Amniotic epithelial cell (primary cell): Measurements from ENCODE around the gene CGA.
A peak's percentile ranks its signal among the peaks of the same experiment; 100 is the strongest.

Experiments used
- DNase-seq: peaks from one replicate; pipeline ENCODE4 v3.0.0-alpha.2; 2010; ENCODE audit warnings: low read depth

Gene CGA

DNA sequence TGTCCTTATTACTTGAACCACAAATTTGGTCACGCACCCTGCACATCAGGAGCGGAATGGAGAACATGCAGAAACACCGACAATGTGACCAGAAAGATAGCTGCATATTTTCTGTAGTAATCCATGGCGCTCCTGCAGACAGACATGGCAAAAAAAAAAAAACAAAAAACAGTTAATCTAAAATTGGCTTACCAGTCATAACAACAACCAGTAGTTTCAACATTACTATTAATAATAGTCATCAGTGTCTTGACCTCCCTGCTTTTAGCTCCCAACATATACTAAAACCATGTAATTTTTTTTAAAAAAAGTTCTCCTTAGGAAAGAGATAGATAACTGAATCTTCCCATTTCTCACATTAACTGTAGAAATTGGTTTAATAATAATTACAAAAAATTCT lies 6.8 kb downstream of the CGA start:
- no peak for DNase-seq

DNA sequence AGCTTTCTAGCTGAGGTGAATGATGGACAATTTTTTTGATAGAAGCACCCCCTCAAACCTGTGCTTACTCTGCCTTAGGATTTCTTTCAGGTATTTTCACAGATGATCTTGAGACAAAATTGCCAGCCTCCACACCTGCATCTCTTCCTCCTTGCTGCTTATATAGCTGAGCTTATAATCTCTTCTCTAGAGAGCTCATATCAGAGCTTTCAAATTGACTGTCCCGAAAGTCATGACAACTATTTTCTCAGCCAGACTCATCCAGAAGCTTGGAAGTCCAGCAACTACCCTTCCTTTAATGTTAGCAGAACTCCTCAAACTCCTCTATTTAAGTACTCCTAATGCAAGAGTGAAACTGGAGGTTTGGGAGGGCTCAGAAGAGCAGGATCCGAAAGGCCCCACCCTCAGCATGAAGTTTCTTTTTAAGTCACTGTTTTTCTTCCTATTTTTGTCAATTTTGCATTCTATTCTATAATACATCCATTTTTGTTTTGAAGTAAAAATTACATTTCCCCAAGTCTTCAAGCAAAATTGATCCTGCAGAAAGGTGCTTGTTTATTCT lies 12.7 kb downstream of the CGA start:
- no peak for DNase-seq

DNA sequence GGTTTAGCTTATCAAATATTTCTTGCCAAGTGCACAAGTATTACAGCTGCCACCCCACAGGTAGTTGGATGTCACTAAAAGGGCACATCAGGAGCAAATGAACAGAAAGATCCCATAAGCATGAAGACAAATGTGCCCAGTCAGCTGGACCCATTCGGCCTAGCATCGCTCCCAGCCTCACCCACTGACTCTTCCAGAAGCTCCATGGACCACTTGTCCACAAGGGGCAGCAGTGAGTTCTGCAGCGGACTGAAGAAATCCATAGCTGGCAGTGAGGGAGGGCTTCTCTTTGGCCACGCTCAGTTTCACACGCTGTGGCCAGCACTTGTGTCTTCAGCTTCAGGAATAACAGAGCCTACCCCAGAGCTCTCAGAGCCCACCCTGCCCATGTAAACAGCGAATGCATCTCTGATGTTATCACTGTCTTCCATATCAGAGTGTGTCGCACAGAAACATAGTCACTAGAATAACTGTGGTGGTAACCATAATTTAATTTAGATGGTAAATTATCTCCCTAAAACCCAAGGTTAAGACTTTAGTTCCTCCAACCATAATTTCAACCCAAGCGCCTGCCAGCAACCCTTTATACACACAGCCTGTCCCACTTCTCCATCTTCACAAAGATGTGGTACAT lies 15.8 kb downstream of the CGA start:
- DNase-seq = peak; percentile 61

DNA sequence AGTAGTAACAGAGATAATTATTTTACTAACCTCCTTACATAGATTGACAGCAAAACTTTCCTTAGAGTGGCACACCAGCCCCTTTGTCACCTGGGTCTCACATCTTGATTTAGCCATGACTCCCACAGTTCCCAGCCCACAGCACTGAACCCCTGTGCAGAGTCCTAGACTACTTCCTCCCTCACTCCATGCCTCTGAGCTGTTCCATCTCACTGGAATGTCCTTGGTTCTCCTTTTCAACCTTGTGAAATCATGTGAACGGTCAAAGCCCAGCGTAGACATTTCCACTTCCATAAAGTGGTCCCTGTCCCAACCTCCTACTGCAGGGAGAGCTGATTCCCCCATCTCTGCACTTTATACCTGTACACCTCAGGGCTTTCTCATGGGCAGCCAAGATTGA lies 19.7 kb downstream of the CGA start:
- no peak for DNase-seq

DNA sequence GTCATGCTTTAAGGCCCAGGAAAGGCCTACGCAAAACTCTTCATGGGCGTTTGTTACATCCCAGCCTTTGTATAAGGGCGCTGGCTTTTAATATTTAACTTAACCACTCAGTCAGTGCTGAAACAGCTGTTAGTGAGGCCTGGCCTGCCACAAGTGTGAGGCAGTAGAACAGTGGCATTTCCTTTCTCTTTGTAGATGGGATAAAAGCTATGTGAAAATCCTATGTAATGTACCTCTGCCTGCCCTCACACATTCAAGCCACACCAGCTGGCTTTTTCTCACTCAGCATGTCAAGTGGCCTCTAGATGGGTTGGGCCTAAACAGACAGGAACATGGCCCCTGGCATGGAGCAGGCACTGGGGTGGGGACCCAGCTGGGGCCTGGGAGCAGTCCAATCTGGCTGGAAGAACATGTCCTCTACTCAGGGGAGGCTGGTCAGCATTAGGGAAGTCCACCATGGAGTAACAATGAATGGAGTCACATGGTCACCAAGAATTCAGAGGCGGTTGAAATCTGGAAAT lies 20.7 kb downstream of the CGA start:
- DNase-seq = no peak

DNA sequence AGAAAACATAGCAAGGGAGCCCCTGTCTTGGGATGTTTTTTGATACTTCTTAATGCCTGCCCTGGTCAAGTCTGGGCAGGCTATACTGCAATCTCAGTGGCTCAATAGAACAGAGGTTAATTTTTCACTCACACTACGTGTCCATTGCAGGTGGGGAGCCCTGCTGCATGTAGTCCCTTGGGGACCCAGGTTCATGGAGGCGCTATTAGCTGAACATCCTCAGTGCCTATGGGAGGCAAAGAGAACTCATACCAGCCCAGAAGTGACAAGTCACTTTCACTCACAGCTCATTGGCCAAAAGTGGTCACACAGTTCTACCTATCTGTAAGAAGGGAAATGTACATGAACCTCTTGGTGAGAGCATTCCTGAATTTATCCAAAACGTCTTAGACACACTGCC lies 23.2 kb downstream of the CGA start:
- no peak for DNase-seq

DNA sequence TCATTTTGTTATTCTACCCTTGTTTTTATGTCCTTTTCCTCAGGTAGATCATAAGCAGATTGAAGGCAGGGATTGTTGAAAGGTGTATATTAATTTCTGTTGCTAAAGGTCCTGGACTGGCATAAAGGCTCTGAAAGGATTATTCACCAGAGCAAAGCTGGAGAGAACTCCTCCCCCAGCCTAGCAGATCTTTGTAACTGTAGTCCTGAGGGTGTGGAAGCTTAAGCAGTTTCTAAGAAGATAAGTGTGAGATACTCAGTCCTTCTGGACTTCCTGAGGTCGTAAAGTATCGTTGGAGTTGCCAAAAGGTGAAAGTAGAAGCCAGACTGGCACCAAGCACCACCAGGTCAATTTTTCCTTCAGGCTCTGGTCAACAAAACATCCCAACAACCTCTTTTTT lies 24.2 kb downstream of the CGA start:
- no peak for DNase-seq

DNA sequence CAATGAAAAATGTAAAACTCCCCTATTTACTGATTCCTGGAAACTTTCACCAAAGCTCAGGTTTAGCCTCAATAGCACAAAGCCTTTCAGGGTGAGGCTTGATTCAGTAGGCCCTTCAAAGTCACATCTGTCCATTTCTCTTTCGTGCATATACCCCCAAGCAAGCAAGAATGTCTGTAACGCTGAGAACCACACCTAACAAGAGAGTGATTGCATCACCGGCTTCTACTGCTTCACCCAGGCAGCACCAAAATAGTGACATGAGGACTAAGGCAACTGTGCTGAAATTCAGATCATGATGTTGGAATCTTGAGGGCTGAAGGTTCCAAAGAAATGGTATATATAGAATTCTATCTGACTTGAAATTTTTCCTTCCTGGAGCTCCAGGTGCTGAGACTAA lies 26.1 kb downstream of the CGA start:
- DNase-seq = no peak

DNA sequence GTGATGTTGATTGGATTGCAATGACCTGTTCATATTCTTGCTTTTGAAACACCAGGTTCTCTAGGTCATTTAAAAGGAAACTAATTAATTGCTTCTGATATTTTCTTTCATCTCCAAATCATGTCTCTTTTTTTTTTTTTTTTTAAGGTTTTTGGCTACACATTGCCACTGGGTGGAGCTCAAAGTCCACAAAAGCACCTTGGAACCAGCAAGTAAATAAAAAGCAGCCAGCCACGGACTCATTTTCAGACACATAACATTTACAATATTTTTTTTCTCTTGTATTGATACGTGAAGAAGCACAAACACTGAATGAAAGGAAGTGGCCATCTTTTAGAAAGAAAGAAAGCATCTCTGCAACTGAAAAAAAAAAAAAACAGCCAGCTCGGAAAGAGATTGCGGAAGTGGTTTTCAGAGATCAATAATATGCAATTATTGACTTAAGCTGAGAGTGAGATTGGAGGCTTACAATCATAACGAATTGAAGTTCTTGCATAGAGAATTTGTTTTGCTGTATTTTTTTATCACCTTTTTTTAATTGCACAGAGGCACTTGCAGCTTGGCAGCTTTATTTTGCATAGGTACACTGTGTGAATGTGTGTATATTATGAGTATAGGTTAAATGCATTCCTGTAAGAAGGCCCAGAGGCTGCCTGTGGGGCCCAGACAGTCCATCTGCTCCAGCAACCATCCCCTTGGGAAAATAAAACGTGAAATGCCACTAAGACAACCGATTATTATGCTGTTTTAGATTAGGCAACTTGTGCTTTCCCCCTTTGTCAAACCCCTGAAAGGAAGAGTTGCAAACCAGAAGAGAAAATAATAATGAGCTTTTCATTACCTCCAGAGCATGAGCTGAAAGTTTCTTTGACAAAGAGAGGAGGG lies 28.2 kb downstream of the CGA start:
- DNase-seq = peak; percentile 57

DNA sequence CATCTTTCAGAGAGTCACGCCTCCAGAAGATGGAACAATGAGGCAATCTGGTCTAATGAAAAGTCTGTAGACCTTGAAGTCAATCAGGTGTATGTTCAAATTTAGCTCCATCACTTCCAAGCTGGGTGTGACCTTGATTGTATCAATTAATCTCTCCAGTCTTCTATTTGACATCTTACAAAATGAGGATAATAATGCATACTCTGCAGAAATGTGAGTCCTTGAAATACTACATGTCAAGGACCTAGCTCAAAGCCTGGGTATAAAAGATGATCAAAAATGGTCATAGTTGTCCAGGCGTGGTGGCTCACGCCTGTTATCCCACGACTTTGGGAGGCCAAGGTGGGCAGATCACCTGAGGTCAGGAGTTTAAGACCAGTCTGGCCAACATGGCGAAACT lies 29.8 kb downstream of the CGA start:
- no peak for DNase-seq

DNA sequence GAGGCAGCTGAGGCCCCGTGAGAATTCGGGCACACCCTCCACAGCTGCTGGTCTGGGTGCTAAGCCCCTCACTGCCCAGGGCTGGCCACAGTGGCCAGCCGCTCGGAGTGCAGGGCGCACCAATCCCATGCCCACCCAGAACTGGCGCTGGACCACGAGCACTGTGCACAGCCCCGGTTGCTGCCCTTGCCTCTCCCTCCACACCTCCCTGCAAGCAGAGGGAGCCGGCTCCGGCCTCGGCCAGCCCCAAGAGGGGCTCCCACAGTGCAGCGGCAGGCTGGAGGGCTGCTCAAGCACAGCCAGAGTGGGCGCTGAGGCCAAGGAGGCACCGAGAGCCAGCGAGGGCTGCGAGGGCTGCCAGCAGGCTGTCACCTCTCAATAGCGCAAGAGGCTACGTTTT lies 35.0 kb downstream of the CGA start:
- no peak for DNase-seq

DNA sequence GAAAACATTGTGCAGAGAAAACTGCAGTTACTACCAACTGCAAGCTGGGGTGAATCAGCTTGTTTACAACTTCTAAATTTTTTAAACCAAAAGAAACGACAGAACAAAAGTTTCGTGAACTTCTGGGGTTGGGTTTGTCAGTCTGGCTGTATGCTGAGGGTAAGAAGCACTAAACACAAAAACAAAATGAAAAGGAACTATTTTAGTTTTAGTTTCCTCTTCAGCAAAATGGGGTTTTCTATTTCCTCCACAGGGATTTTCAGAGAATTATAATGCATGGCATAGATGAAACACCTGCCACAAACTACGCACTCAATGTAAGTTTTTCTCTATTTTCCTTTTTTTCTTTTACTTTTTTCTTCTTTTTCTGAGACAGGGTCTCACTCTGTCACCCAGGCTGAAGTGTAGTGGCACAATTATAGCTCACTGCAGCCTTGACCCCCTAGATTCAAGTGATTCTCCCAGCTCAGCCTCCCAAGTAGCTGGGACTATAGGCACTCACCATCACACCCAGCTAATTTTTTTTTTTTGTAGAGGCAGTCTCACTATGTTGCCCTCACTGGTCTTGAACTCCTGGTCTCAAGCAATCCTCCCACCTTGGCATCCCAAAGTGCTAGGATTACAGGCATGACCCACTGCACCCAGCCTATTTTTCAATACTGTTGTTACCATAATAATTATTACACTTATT lies 40.6 kb downstream of the CGA start:
- DNase-seq = no peak

DNA sequence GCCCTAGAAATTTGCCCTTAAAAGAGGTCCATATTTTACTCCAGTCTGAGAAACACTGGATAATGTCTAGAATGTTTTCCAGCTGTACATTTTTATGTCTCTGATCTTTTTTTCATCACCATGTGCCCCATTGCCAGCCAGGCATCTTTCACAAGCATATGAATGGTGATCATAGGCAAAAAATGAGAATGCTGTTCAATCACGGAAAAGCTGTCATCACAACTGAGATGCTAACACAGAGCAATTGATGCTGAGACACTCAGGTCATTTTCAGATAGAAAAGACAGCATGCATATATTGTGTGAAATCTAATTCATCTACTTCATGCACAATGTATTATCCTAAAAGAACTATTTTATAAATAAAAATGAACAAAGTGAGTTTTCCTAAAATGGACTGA lies 41.6 kb downstream of the CGA start:
- no peak for DNase-seq

DNA sequence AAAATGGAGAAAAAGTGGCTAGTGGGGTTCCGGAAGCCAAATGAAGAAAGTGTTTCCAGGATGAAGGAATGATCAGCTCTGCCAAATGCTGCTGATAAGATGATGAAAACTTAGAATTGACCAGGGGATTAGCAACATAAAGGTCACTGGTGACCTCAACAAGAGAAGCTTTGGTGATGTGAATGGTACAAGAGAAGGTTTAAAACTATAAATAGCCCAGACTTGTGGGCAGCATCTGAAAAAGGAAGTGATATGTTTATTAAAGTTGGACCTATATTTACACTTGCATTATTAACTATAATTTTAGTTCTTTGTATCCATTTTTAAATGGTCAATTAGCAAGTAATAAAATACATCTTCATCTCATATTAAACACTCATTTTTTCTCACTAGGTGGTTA lies 45.1 kb downstream of the CGA start:
- DNase-seq = no peak

DNA sequence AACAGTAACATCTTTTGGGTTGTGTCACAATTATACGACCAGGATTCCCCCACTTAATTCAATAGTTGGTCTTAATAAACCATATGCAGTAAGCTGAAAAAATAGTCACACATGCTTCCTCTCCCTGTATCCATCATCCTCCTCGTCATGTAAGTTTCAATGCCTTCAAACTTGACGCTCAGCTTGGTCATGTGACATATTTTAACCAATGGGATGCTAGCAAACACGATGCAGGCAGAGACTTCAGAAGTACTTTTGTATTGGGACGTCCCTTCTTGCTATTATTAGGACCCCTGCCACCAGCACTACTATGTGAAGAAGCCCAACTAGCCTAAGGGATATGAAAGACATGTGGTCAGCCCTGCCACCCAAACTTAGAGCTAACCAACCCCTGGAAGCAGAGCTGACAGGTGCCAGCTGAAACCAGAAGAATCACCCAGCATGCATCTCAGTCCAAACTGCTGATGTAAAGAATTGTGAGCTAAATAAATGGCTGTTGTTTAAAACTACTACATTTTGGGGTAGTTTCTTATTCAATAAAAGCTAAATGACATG lies 49.3 kb downstream of the CGA start:
- DNase-seq = no peak

DNA sequence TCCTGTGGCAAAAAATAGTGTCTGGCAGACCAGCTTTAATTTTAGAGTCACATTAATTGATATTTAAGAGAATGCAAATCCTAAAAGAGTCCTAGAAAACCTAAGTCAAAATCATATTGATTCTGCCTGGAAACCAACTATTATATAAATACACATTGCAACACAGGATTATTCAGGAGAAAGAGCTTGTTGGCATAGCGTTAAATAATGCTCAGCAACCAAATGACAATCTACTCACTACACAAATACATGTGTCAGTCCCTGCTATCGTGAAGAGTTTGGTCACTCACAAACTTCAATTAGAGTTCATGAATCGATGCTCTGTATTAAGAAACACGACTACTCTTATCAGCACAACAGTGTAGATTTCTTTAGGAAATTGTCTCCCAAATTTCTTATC lies 54.2 kb downstream of the CGA start:
- DNase-seq = no peak
